CD4-positive, alpha-beta T cell treated with Interleukin-15 for 1 hour (primary cell): ENCODE measurements around the gene CUL3.

Experiments used
- DNase-seq: peaks from one replicate; pipeline ENCODE4 v3.0.0-alpha.2; 2020

The CUL3 gene

GRCh38 chr2:224466304-224466895, 118.8 kb downstream of the CUL3 start:
- DNase-seq: no peak

- DNase-seq: no peak
Measured at GRCh38 chr2:224461391-224461790, 123.8 kb downstream of the CUL3 start.

GRCh38 chr2:224457408-224458096, 127.6 kb downstream of the CUL3 start:
- DNase-seq: no peak

GRCh38 chr2:224453892-224454291, 131.3 kb downstream of the CUL3 start:
- no peak for DNase-seq

- no peak for DNase-seq
Measured at GRCh38 chr2:224449212-224450147, 135.7 kb downstream of the CUL3 start.

- no peak for DNase-seq
Measured at GRCh38 chr2:224448236-224448635, 136.9 kb downstream of the CUL3 start.

GRCh38 chr2:224444783-224445182, 140.4 kb downstream of the CUL3 start:
- DNase-seq: no peak

GRCh38 chr2:224444021-224444420, 141.1 kb downstream of the CUL3 start:
- no peak for DNase-seq

- DNase-seq: no peak
Measured at GRCh38 chr2:224442071-224442967, 142.8 kb downstream of the CUL3 start.

GRCh38 chr2:224440988-224441387, 144.2 kb downstream of the CUL3 start:
- DNase-seq: no peak

- no peak for DNase-seq
Measured at GRCh38 chr2:224438726-224439125, 146.4 kb downstream of the CUL3 start.

GRCh38 chr2:224436634-224437033, 148.5 kb downstream of the CUL3 start:
- no peak for DNase-seq

- no peak for DNase-seq
Measured at GRCh38 chr2:224434618-224435017, 150.5 kb downstream of the CUL3 start.

- no peak for DNase-seq
Measured at GRCh38 chr2:224433442-224433841, 151.7 kb downstream of the CUL3 start.

GRCh38 chr2:224432003-224432579, 153.1 kb downstream of the CUL3 start:
- no peak for DNase-seq

- no peak for DNase-seq
Measured at GRCh38 chr2:224429441-224429810, 155.7 kb downstream of the CUL3 start.

GRCh38 chr2:224428787-224429440, 156.2 kb downstream of the CUL3 start:
- no peak for DNase-seq

- DNase-seq: no peak
Measured at GRCh38 chr2:224427471-224427870, 157.7 kb downstream of the CUL3 start.

- DNase-seq: no peak
Measured at GRCh38 chr2:224426656-224427055, 158.5 kb downstream of the CUL3 start.

- DNase-seq: no peak
Measured at GRCh38 chr2:224421065-224421464, 164.1 kb downstream of the CUL3 start.
